ENCODE measurements around the gene BPI. TPM values are rescaled to one million over a fixed set of nuclear protein-coding genes. Genes with fewer than 3 reads are reported as not detected.

Gene BPI
- total RNA-seq: 2.4 TPM

GRCh38 chr20:38303908-38304379 lies at the start of gene BPI:
BPI (plus strand) TSS chr20:38304156; CDS start chr20:38304224, 68 bp downstream.

DNA sequence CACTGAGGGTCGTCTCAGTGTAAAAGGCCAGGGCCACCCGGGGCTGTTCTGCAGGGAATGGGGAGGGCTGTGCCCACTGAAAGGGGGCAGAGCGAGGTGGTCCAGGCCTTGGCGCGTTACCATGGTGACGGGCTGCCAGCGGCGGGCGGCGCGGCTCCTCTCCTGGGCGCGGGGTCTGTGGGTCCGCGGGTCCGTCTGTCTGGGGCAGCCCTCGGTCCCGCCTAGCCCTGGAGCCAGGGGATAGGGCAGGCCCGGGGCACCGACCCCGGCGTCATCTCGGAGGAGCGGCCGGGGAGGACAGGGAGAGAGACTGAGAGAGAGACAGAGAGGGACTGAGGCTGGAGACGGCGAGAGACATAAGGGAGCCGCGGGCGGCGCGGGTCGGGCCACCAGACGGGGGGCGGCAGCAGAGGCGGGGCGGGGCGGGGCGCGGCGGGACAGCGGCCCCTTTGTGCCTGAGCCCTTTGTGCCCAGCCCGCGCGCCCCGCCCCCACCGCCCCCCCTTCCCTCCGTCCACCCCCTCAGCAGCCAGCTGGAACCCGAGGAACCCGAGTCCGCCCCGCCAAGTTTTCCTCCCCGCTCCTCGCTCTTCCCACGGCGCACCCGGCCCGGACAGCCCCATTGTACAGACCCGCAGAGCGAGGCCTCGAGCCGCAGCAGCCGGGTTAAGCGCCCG lies 43.4 kb upstream of the BPI start, which contains the start of gene KIAA1755:
TSS of gene KIAA1755 (minus strand) at position 358 of the 676 bp plus-strand sequence. CDS start at position 123, 235 bp downstream.

GRCh38 chr20:38346247-38346651 lies 42.3 kb downstream of the BPI start, which contains the start of gene LBP:
LBP (plus strand) TSS chr20:38346482; CDS start chr20:38346517, 35 bp downstream.

Other genes starting within 250 kb of the BPI start
- 151 TPM for gene TGM2, start 138.9 kb upstream of the BPI start, total RNA-seq
- gene KIAA1755, start 43.4 kb upstream of the BPI start, total RNA-seq: 24.9 TPM
- not detected for gene LBP, start 42.3 kb downstream of the BPI start, total RNA-seq
- 15.2 TPM for gene SNHG17, start 131.2 kb downstream of the BPI start, total RNA-seq
- gene RALGAPB, start 168.7 kb downstream of the BPI start, total RNA-seq: 69.7 TPM